GM12874 (cell line): ENCODE data around the gene ZRSR2.

Experiments used
- CTCF ChIP-seq: IDR thresholded peaks from 2 replicates; pipeline ENCODE4 v1.5.1; 2011; ENCODE audit warnings: low read depth, mild to moderate bottlenecking, control low read depth, low read length, moderate library complexity; ENCODE audit not compliant: insufficient read depth

ZRSR2 gene

GRCh38 chrX:15813416-15813815 is 23.1 kb downstream of the ZRSR2 start:
- TF ChIP-seq CTCF = no peak

- no peak for TF ChIP-seq CTCF
Observed at GRCh38 chrX:15814771-15815365, 24.6 kb downstream of the ZRSR2 start.

GRCh38 chrX:15815779-15816437 is 25.6 kb downstream of the ZRSR2 start:
- peak; percentile 50; the same call in 1 of the 2 replicates for TF ChIP-seq CTCF

GRCh38 chrX:15816438-15816809 is 26.1 kb downstream of the ZRSR2 start:
- no peak for TF ChIP-seq CTCF

DNA sequence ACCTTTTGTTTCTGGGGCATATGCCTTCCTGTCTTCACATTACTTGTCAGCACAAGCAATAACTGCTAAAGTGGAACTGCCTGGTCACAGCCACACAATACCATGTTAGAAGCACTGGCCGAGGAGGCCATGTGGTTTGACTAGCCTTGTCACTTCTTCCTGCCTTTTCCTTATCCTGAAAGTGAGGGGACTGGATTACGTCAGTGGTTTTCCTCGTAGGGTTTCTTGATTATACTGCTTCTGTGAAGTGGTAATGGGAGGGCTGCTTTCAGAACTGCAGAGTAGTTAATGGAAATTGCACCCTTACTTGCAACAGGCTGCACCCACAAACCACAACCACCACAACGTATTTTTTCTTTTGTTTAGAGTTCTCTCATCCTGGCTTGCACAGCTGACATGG is 26.6 kb downstream of the ZRSR2 start:
- TF ChIP-seq CTCF = no peak

GRCh38 chrX:15820106-15821073 is 30.1 kb downstream of the ZRSR2 start:
- no peak for TF ChIP-seq CTCF

GRCh38 chrX:15822922-15823321 is 32.6 kb downstream of the ZRSR2 start:
- TF ChIP-seq CTCF = no peak
